Immature natural killer cell (primary cell): ENCODE measurements around the gene DHX38. TPM values are rescaled to one million over a fixed set of nuclear protein-coding genes. Genes with fewer than 3 reads are reported as not detected.

ENCODE experiments used
- DNase-seq, 3 donors: peaks; one replicate each; pipeline ENCODE4 v3.0.0; 2022; ENCODE audit warnings: mixed read lengths in 1 of 3
- H3K27ac Mint-ChIP-seq, 6 donors: one replicate each; pipeline ENCODE4 v1.8.0; 2020; ENCODE audit warnings: mixed read lengths in 6 of 6, mild to moderate bottlenecking in 5 of 6, inconsistent platforms in 4 of 6, moderate library complexity in 3 of 6
- H3K27me3 Mint-ChIP-seq, 3 donors: one replicate each; pipeline ENCODE4 v1.8.0; 2020 to 2021; ENCODE audit warnings: low read depth in 3 of 3, mild to moderate bottlenecking in 3 of 3, mixed read lengths in 3 of 3, moderate library complexity in 3 of 3, inconsistent platforms in 1 of 3
- H3K36me3 Mint-ChIP-seq, 3 donors: one replicate each; pipeline ENCODE4 v1.8.0; 2020; ENCODE audit warnings: mixed read lengths in 3 of 3, inconsistent platforms in 2 of 3, mild to moderate bottlenecking in 2 of 3
- H3K4me1 Mint-ChIP-seq, 2 donors: one replicate each; pipeline ENCODE4 v1.8.0; 2020; ENCODE audit warnings: inconsistent platforms in 2 of 2, mild to moderate bottlenecking in 2 of 2, mixed read lengths in 2 of 2, moderate library complexity in 1 of 2
- H3K4me3 Mint-ChIP-seq, 5 donors: one replicate each; pipeline ENCODE4 v1.8.0; 2020; ENCODE audit warnings: mild to moderate bottlenecking in 5 of 5, mixed read lengths in 5 of 5, inconsistent platforms in 3 of 5, moderate library complexity in 3 of 5
- H3K9me3 Mint-ChIP-seq, 6 donors: one replicate each; pipeline ENCODE4 v1.8.0; 2020; ENCODE audit warnings: mild to moderate bottlenecking in 6 of 6, mixed read lengths in 6 of 6, inconsistent platforms in 4 of 6, moderate library complexity in 3 of 6
- polyA plus RNA-seq, 3 donors: library from polyadenylated mRNA; unstranded; fragments of 300-500 nt; fragmentation: Illumina TruSeq; gene quantifications; one replicate each; pipeline ENCODE4 v1.2.3, GENCODE V29; 2021

DHX38 gene
- polyA plus RNA-seq, 3 donors from 2014 or later: 16.9 to 39.9 (median 20.6) TPM

- no peaks in the 10 kb centered on the region for H3K9me3 Mint-ChIP-seq
Measured at GRCh38 chr16:72137380-72138063, 43.9 kb downstream of the DHX38 start.

GRCh38 chr16:72138064-72138572 is 44.5 kb downstream of the DHX38 start:
- H3K4me3 Mint-ChIP-seq: no peak overlapping the region
- peaks cover 0 to 2% (median 2%) of the 10 kb centered on the region in 3 donors for H3K27me3 Mint-ChIP-seq
- no peak overlapping the region for H3K27ac Mint-ChIP-seq
- H3K4me1 Mint-ChIP-seq: no peaks in the 10 kb centered on the region
- no peak for DNase-seq
- no peaks in the 10 kb centered on the region for H3K9me3 Mint-ChIP-seq
- H3K36me3 Mint-ChIP-seq: no peaks in the 10 kb centered on the region

More at GRCh38 chr16:72137380-72138063, 43.9 kb downstream of the DHX38 start:
- Mint-ChIP-seq H3K4me1 (no peaks in the 10 kb centered on the region), H3K27ac (no peak overlapping the region), H3K27me3 (peaks cover 0 to 1% (median 0%) of the 10 kb centered on the region in 3 donors), H3K36me3 (no peaks in the 10 kb centered on the region), H3K4me3 (no peak overlapping the region)
- no peak for DNase-seq

GRCh38 chr16:72139908-72140307 is 46.3 kb downstream of the DHX38 start:
- H3K27ac Mint-ChIP-seq: no peak overlapping the region
- no peaks in the 10 kb centered on the region for H3K36me3 Mint-ChIP-seq
- H3K9me3 Mint-ChIP-seq: no peaks in the 10 kb centered on the region
- no peaks in the 10 kb centered on the region for H3K4me1 Mint-ChIP-seq
- no peak overlapping the region for H3K4me3 Mint-ChIP-seq
- H3K27me3 Mint-ChIP-seq: peaks cover 0 to 5% (median 2%) of the 10 kb centered on the region in 3 donors
- DNase-seq: no peak

GRCh38 chr16:72142476-72142875 is 48.8 kb downstream of the DHX38 start:
- DNase-seq: no peak
- H3K36me3 Mint-ChIP-seq: no peaks in the 10 kb centered on the region
- H3K4me3 Mint-ChIP-seq: no peak overlapping the region
- no peak overlapping the region for H3K27ac Mint-ChIP-seq
- H3K9me3 Mint-ChIP-seq: no peaks in the 10 kb centered on the region
- no peaks in the 10 kb centered on the region for H3K4me1 Mint-ChIP-seq
- H3K27me3 Mint-ChIP-seq: peaks cover 0 to 8% (median 5%) of the 10 kb centered on the region in 3 donors

- Mint-ChIP-seq H3K36me3 (no peaks in the 10 kb centered on the region), H3K27ac (no peak overlapping the region)
Measured at GRCh38 chr16:72149676-72150464, 56.2 kb downstream of the DHX38 start.

GRCh38 chr16:72159386-72159785 is 65.7 kb downstream of the DHX38 start:
- H3K27me3 Mint-ChIP-seq: peaks cover 0 to 2% (median 2%) of the 10 kb centered on the region in 3 donors
- no peaks in the 10 kb centered on the region for H3K36me3 Mint-ChIP-seq
- H3K9me3 Mint-ChIP-seq: no peaks in the 10 kb centered on the region
- H3K4me1 Mint-ChIP-seq: no peaks in the 10 kb centered on the region
- no peak for DNase-seq
- H3K4me3 Mint-ChIP-seq: no peak overlapping the region
- no peak overlapping the region for H3K27ac Mint-ChIP-seq

More at GRCh38 chr16:72149676-72150464, 56.2 kb downstream of the DHX38 start:
- no peak overlapping the region for H3K4me3 Mint-ChIP-seq
- no peaks in the 10 kb centered on the region for H3K4me1 Mint-ChIP-seq
- H3K27me3 Mint-ChIP-seq: peaks cover 2 to 5% (median 3%) of the 10 kb centered on the region in 3 donors
- DNase-seq: no peak
- no peaks in the 10 kb centered on the region for H3K9me3 Mint-ChIP-seq

GRCh38 chr16:72159801-72160200 is 66.2 kb downstream of the DHX38 start:
- H3K27me3 Mint-ChIP-seq: peaks cover 0 to 6% (median 2%) of the 10 kb centered on the region in 3 donors
- no peak overlapping the region for H3K4me3 Mint-ChIP-seq
- no peak overlapping the region for H3K27ac Mint-ChIP-seq
- no peaks in the 10 kb centered on the region for H3K4me1 Mint-ChIP-seq
- DNase-seq: no peak
- no peaks in the 10 kb centered on the region for H3K36me3 Mint-ChIP-seq
- no peaks in the 10 kb centered on the region for H3K9me3 Mint-ChIP-seq

- no peaks in the 10 kb centered on the region for H3K4me1 Mint-ChIP-seq
- H3K36me3 Mint-ChIP-seq: no peaks in the 10 kb centered on the region
Measured at GRCh38 chr16:72162105-72162692, 68.6 kb downstream of the DHX38 start.

More at GRCh38 chr16:72162105-72162692, 68.6 kb downstream of the DHX38 start:
- H3K27me3 Mint-ChIP-seq: peaks cover 0 to 6% (median under 1%) of the 10 kb centered on the region in 3 donors
- H3K9me3 Mint-ChIP-seq: no peaks in the 10 kb centered on the region
- H3K4me3 Mint-ChIP-seq: no peak overlapping the region
- DNase-seq: no peak
- no peak overlapping the region for H3K27ac Mint-ChIP-seq

Other genes with a start within 250 kb of the DHX38 start
- 10 to 100 TPM in 1 of 3 donors, 1 to 10 TPM in 2; 9.6 to 18.6 (median 9.8) TPM for gene ATXN1L, start 247.9 kb upstream of the DHX38 start, polyA plus RNA-seq
- 10 to 100 TPM in 2 of 3 donors, 1 to 10 TPM in 1; 9.3 to 12.6 (median 12.2) TPM for gene ZNF821, start 209.7 kb upstream of the DHX38 start, polyA plus RNA-seq
- gene IST1, start 198.3 kb upstream of the DHX38 start, polyA plus RNA-seq: 100 to 1,000 TPM in 2 of 3 donors, 10 to 100 TPM in 1; 98.3 to 171 (median 141) TPM
- not detected for gene PKD1L3, start 93.4 kb upstream of the DHX38 start, polyA plus RNA-seq
- 1 to 10 TPM in 2 of 3 donors, under 1 TPM in 1; 0.34 to 7.2 (median 5.9) TPM for gene DHODH, start 85.1 kb upstream of the DHX38 start, polyA plus RNA-seq
- gene HP, start 39.3 kb upstream of the DHX38 start, polyA plus RNA-seq: not detected
- not detected for gene HPR, start 30.6 kb upstream of the DHX38 start, polyA plus RNA-seq
- 10 to 100 TPM in 2 of 3 donors, 1 to 10 TPM in 1; 9.6 to 18.3 (median 12.1) TPM for gene TXNL4B, start 227 bp upstream of the DHX38 start, polyA plus RNA-seq
- gene PMFBP1, start 78.3 kb downstream of the DHX38 start, polyA plus RNA-seq: not detected